Posterior vena cava (tissue), 2 donors: Measurements from ENCODE around the gene TNKS1BP1. TPM values are rescaled to one million over a fixed set of nuclear protein-coding genes. Genes with fewer than 3 reads are reported as not detected.
"Not testable (repeated sequence)": the region's sequence is repeated elsewhere in the genome, so short reads cannot be mapped to it uniquely, and the experiment has no call there.

ENCODE experiments used
- DNase-seq: peaks from one replicate; pipeline ENCODE4 v3.0.0-alpha.2; 2020; ENCODE audit warnings: low spot score
- intact Hi-C, 2 donors: fragments of 100-400 bp; cut with DNase I; formaldehyde crosslinking; loops; one replicate each; pipeline versions ENCODE4 v1.14.1 to v1.14.2; 2022 to 2023
- long read RNA-seq, 2 donors: library from polyadenylated mRNA; unstranded; transcript quantifications; one replicate each; pipeline ENCODE4 v2.0.0, GENCODE V29; 2020 to 2021
- total RNA-seq, 2 donors: library from RNA; stranded (reverse); fragmentation: NEBNext Ultra II Directional; extraction: Animal tissue kit (Norgen Biotek cat#: 25700); gene quantifications; one replicate each; pipeline ENCODE4 v1.2.1, GENCODE V29; 2021
- donor health status: DM: yes; HTN: yes; CAD: no.
- donor health status: DM: yes; HTN: yes; CAD: no.

Gene TNKS1BP1, protein sequence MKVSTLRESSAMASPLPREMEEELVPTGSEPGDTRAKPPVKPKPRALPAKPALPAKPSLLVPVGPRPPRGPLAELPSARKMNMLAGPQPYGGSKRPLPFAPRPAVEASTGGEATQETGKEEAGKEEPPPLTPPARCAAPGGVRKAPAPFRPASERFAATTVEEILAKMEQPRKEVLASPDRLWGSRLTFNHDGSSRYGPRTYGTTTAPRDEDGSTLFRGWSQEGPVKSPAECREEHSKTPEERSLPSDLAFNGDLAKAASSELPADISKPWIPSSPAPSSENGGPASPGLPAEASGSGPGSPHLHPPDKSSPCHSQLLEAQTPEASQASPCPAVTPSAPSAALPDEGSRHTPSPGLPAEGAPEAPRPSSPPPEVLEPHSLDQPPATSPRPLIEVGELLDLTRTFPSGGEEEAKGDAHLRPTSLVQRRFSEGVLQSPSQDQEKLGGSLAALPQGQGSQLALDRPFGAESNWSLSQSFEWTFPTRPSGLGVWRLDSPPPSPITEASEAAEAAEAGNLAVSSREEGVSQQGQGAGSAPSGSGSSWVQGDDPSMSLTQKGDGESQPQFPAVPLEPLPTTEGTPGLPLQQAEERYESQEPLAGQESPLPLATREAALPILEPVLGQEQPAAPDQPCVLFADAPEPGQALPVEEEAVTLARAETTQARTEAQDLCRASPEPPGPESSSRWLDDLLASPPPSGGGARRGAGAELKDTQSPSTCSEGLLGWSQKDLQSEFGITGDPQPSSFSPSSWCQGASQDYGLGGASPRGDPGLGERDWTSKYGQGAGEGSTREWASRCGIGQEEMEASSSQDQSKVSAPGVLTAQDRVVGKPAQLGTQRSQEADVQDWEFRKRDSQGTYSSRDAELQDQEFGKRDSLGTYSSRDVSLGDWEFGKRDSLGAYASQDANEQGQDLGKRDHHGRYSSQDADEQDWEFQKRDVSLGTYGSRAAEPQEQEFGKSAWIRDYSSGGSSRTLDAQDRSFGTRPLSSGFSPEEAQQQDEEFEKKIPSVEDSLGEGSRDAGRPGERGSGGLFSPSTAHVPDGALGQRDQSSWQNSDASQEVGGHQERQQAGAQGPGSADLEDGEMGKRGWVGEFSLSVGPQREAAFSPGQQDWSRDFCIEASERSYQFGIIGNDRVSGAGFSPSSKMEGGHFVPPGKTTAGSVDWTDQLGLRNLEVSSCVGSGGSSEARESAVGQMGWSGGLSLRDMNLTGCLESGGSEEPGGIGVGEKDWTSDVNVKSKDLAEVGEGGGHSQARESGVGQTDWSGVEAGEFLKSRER (N-terminal part only)
- total RNA-seq: 100 to 1,000 TPM; 175 to 185 TPM
- long read RNA-seq, donor 1, full-length matches to known transcripts: 20 of 82 reads
- long read RNA-seq, donor 1, partial matches to known transcripts: 53 of 82 reads
- long read RNA-seq, donor 1, other reads (novel, unspliced or antisense): 9 of 82 reads
- long read RNA-seq, donor 2, transcript TNKS1BP1-202 (6 exons, 1,946 nt): major isoform, 7 of 84 reads
- long read RNA-seq, donor 2, partial matches to known transcripts: 70 of 84 reads
- long read RNA-seq, donor 2, other reads (novel, unspliced or antisense): 7 of 84 reads

- peak; percentile 99 for DNase-seq
- intact Hi-C loops: loop anchor here (5.0 to 10.0 kb wide), 2 partner anchors 340 to 1817 kb away; partner anchors contain the start of genes FAM111A (in 1 of the 2) and ZDHHC5 (in 1 of the 2)
These were observed at the start of gene TNKS1BP1 for GRCh38 chr11:57324886-57325734. Gene TNKS1BP1 (minus strand): TSS chr11:57324952. CDS start chr11:57321885, 3,067 bp downstream.

DNA sequence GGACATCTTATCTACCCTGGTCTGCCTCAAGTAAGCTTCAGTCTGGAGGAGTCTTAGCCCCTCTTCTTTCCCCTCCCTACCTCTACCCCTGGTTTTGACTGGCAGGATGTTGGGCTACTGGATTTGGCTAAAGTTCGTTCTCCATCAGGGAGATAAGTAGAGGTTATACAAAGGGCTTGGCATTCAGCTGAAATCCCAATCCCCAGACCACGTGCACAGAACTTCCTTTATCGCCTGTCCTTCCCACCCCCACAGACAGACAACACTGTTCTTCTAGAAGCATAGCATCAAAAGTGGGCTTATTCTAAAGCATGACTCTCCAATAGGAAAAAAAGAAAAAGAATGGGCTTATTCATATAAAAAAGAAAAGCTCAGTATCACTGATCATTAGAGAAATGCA, 48.4 kb upstream of the TNKS1BP1 start:
- intact Hi-C loops: no loop called here
- DNase-seq: no peak

DNA sequence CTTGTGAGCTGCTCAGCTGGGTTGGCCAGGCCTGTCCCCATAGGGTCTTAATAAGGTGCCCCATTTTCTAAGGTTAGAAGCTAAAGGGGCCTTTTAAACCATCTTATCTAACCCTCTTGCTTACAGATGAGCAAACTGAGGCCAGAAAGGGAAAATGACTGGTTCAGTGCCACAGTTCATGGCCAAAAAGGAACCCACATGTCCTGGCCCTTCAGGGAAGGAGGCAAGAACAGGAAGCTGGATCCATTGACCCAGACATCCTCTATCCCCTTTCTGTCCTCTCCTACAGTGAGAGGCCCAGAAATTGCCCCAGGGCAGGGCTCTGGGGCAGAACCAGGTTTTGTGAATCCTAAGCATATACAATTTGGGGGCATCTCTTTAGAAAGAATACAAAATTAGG, 46.2 kb upstream of the TNKS1BP1 start:
- intact Hi-C loops: no loop called here
- DNase-seq: no peak

DNA sequence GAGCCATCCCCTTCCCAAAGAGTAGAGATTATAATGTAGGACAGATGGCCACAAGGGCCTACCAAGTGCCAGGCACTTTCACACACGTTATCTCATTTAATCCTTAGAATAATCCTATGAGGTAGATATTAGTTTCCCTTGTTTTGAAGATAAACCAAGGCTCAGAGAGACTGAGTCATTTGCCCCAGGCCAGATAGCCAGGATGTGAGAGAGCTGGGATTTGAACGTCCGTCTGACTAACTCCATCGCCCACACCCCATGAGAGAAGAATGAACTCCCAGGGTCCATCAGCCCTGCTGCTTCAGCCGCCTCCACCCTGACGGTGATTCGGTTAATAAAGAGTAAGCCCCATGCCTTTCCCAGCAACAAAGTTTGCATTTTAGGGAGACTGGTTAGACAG, 45.5 kb upstream of the TNKS1BP1 start:
- no peak for DNase-seq
- intact Hi-C loops: no loop called here

GRCh38 chr11:57368845-57369232, 44.1 kb upstream of the TNKS1BP1 start:
- DNase-seq: no peak
- intact Hi-C loops: no loop called here

GRCh38 chr11:57368106-57368844, 43.5 kb upstream of the TNKS1BP1 start:
- no peak for DNase-seq
- intact Hi-C loops: no loop called here

DNA sequence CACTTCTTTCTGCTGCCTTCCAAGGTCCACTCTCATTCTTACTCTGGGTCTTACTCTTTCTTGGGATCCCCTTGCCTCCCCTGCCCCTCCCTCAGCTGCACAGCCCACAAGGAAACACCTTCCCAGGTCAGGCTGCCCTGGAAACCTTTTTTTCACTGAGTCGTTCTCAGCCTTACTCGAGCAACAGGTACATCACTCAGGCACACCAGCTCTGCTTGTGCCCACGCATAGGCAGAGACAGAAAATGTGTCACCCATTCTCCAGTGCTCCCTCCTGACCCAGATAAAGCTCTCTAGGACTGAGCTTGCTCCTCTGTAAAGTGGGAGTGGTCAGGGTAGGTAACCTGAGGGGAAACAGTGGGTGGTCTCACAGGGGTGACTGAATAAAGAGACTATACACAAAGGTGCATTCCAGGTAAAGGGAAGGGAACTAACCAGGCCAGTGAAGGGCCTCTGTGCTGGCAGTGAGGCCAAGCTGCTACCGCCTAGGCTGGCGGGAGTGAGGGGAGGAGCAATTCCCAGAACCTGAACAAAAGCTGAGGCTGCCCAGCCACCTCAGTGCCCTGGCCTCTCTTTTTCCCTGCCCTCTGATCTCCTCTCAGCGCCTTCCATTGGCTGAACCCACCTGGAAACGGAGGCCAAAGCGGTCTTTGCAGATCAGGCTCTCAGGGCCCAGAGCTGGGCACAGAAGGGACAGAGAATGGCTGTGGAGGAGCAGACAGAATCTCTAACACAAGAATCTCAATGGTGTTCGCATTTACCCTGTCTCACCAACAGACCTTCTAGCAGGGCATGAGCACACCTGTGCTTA, 40.3 kb upstream of the TNKS1BP1 start:
- peak; percentile 62 for DNase-seq
- intact Hi-C loops: no loop called here

- DNase-seq: peak; percentile 35
- intact Hi-C loops: no loop called here
These were observed 38.7 kb upstream of the TNKS1BP1 start for GRCh38 chr11:57363131-57364080.

DNA sequence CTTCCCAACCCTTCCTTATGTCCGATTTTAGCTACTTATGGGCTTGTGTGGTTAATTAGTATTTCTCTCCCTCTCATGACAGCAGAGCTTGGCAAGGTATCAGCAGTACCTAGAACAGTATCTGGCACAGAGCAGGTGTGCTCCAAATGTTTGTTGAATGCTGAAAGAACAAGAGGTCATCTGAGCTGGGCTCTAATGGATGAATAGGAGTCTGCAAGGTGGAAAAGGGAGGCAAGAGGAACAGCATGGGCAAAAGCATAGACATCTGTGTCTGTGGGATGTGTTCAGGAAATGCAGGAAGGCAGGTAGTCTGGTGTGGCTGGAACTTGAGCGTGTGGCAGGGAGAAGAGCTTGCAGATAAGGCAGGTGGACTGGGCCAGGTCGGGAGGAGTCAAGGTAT, 37.2 kb upstream of the TNKS1BP1 start:
- intact Hi-C loops: no loop called here
- DNase-seq: no peak

DNA sequence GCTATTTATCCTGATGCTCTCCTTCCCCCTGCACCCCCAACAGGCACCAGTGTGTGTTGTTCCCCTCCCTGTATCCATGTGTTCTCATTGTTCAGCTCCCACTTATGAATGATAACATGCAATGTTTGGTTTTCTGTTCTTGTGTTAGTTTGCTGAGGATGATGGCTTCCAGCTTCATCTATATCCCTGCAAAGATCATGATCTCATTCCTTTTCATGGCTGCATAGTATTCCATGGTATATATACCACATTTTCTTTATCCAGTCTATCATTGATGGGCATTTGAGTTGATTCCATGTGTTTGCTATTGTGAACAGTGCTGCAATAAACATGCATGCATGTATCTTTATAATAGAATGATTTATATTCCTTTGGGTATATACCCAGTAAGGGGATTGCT, 36.7 kb upstream of the TNKS1BP1 start:
- intact Hi-C loops, DNase-seq: not testable (repeated sequence)

- DNase-seq: peak; percentile 61
- intact Hi-C loops: no loop called here
These were observed 36.2 kb upstream of the TNKS1BP1 start for GRCh38 chr11:57360991-57361390.

GRCh38 chr11:57359896-57360690, 35.3 kb upstream of the TNKS1BP1 start:
- intact Hi-C loops: no loop called here
- peak; percentile 30 for DNase-seq

DNA sequence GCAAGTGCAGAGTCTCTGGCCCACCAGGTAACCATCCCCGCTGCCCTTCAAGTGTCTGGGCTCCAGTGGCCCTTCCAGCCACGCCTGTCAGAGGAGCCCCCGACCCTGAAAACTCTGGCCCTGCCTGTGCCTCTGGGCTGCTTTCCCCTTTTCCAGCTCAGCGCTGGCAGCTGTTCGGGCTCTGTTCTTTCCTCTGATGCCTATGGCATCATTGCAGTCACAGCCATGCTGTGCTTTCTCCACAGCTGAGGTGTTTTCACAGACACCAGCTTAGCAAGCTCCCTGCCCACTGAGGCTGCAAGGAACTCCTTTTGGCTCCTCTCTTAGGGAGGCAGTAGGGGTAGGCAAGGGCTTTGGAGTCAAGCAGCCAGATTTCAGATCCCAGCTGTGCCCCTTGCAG, 34.6 kb upstream of the TNKS1BP1 start:
- peak; percentile 53 for DNase-seq

GRCh38 chr11:57358991-57359390, 34.2 kb upstream of the TNKS1BP1 start:
- peak; percentile 51 for DNase-seq

More for the DNA sequence above, 34.6 kb upstream of the TNKS1BP1 start:
- intact Hi-C loops: no loop called here

GRCh38 chr11:57358543-57358961, 33.8 kb upstream of the TNKS1BP1 start:
- DNase-seq: peak; percentile 57
- intact Hi-C loops: no loop called here

More at GRCh38 chr11:57358991-57359390, 34.2 kb upstream of the TNKS1BP1 start:
- intact Hi-C loops: no loop called here
